Stimulated activated CD4-positive, alpha-beta T cell treated with anti-CD3 and anti-CD28 coated beads, Interleukin-2, amount 100 ng/mL, for 48 hours (primary cell): ENCODE results near the gene AIMP2.
"Not testable (repeated sequence)": the region's sequence is repeated elsewhere in the genome, so short reads cannot be mapped to it uniquely, and the experiment has no call there.

Experiments used
- DNase-seq, 2 donors: peaks; one replicate each; pipeline ENCODE4 v3.0.0-alpha.2; 2020

The AIMP2 gene

GRCh38 chr7:6026820-6027311 is 17.8 kb downstream of the AIMP2 start:
- no peak for DNase-seq

- no peak for DNase-seq
Observed at GRCh38 chr7:6027806-6028365, 18.8 kb downstream of the AIMP2 start.

GRCh38 chr7:6028563-6028962 is 19.5 kb downstream of the AIMP2 start:
- DNase-seq: no peak

- DNase-seq: no peak
Observed at GRCh38 chr7:6030988-6031387, 21.9 kb downstream of the AIMP2 start, which contains the start of gene ANKRD61. Gene ANKRD61 (plus strand): TSS chr7:6031376. CDS start chr7:6031376, 0 bp downstream.

GRCh38 chr7:6031567-6031966 is 22.5 kb downstream of the AIMP2 start:
- DNase-seq: no peak

- no peak for DNase-seq
Observed at GRCh38 chr7:6032167-6032566, 23.1 kb downstream of the AIMP2 start.

GRCh38 chr7:6032641-6033040 is 23.6 kb downstream of the AIMP2 start:
- DNase-seq: no peak

GRCh38 chr7:6035165-6035564 is 26.1 kb downstream of the AIMP2 start:
- no peak for DNase-seq

- DNase-seq: no peak
Observed at GRCh38 chr7:6035686-6036085, 26.6 kb downstream of the AIMP2 start.

GRCh38 chr7:6049780-6050179 is 40.7 kb downstream of the AIMP2 start:
- no peak for DNase-seq

- not testable (repeated sequence) for DNase-seq
Observed at GRCh38 chr7:6051185-6051584, 42.1 kb downstream of the AIMP2 start.

- no peak for DNase-seq
Observed at GRCh38 chr7:6056616-6057015, 47.5 kb downstream of the AIMP2 start.

- no peak for DNase-seq
Observed at GRCh38 chr7:6057316-6058129, 48.5 kb downstream of the AIMP2 start.

GRCh38 chr7:6059941-6060340 is 50.9 kb downstream of the AIMP2 start:
- DNase-seq: not testable (repeated sequence)

GRCh38 chr7:6071406-6071805 is 62.3 kb downstream of the AIMP2 start:
- DNase-seq: no peak
